Omental fat pad (tissue), 4 donors: ENCODE measurements around the gene UTP14A. TPM values are rescaled to one million over a fixed set of nuclear protein-coding genes. Genes with fewer than 3 reads are reported as not detected.
A peak's percentile ranks its signal among the peaks of the same experiment; 100 is the strongest.

Experiments
- ATAC-seq: fragments of 150-250 bp; one replicate; pipeline ENCODE4 v1.9.1; 2016; ENCODE audit warnings: mild to moderate bottlenecking, moderate library complexity; ENCODE audit not compliant: low FRiP score
- DNase-seq: peaks from one replicate; pipeline ENCODE4 v3.0.0-alpha.2; 2019; ENCODE audit warnings: low spot score
- CTCF ChIP-seq, 3 donors: fragments of 450-650 bp; IDR thresholded peaks; one replicate each; pipeline ENCODE4 v1.5.1; 2016 to 2017; ENCODE audit warnings: antibody characterized with exemption in 3 of 3, mild to moderate bottlenecking in 3 of 3, moderate library complexity in 2 of 3
- total RNA-seq, 4 donors: library from RNA; depleted of rRNA; stranded (reverse); fragments of >200 nt; gene quantifications; one replicate each; pipeline ENCODE4 v1.1.0, GENCODE V29; 2016

UTP14A gene
- total RNA-seq, 4 donors from 2014 or later = 12.5 to 31.6 (median 16.2) TPM

GRCh38 chrX:129958083-129958465 is 52.1 kb downstream of the UTP14A start:
- no peak for TF ChIP-seq CTCF (IDR thresholded peaks at IDR 0.05)
- DNase-seq = no peak
- no peak for ATAC-seq

- DNase-seq (no peak), ATAC-seq (no peak)
- no peak for TF ChIP-seq CTCF (IDR thresholded peaks at IDR 0.05)
Measured at GRCh38 chrX:129958814-129959492, 53.0 kb downstream of the UTP14A start.

DNA sequence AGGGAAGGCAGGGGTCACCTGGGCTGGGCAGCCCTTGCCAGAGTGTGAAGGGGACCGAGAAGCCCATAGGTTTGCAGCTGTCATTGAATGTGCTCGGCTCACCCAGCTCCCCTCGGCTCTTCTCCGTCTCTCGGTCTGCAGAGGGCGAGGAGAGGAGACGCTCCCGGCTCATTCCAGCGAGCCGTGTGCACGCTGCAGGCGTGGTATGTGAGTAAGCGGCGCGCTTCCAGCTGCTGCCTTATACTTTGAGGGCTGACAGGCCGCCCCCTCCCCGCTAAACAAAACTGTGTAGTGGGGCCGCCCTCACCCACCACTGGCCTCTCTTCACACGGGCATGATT is 53.5 kb downstream of the UTP14A start:
- DNase-seq (no peak), ATAC-seq (peak; percentile 52)
- TF ChIP-seq CTCF (IDR thresholded peaks at IDR 0.05) = no peak

DNA sequence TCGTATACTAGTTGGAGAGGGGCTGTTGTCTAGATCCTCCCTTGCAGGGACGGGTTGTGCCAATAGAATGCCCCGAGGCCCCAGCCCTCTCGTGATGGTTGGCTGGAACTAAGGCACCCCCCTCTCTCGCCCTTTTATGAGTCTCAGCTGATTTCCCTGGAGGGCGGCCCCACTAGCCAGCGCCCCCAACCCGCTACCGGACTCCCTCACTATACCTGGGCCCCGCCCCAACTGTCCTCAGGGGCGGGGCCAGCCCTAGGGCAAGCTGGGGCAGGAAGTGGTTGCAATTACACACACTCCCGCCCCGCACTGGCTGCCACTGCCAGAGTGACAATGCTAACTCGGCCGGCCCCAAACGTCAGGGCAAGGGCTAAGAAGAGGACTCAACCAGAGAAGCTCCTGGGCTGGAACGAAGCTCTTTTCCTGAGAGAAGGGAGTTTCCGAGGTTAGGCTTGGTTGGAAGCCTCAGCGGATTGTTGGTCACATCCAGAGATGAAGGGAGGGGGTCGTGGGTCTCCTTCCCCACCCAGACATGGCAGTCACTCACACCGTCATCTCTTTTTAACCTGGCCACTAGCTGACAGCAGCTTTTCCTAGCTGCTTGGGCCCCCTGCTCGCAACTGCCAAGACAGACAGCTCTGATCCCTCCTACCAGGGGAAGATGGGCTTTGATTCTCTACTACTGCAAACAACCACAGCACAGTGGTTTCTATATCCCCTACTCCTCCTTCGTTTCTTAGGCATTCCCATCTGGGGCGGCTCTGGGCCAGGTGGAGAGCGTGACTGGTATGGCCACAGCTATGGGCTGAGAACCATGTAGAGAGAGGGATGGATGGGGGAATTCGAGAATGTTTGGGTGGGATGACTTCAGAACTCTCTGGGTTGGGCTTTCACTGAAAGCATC is 55.5 kb downstream of the UTP14A start:
- ATAC-seq (peak; percentile 59), DNase-seq (no peak)
- TF ChIP-seq CTCF (IDR thresholded peaks at IDR 0.05) = no peak

DNA sequence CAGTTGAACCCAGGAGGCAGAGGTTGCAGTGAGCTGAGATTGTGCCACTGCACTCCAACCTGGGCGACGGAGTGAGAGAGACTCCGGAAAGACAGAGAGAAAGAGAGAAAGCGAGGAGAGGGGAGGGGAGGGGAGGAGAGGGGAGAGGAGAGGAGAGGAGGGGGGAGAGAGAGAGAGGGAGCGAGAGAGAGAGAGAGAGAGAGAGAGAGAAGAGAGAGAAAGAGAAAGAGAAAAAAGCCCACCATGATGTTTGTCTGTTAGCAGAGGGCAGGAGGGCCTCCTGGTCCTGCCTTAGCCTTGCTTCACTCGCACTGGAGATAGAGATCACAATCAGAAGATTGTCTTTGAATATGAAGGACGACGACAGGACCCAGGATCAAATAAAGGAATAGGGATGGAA is 57.8 kb downstream of the UTP14A start:
- ATAC-seq (no peak), DNase-seq (no peak)
- no peak for TF ChIP-seq CTCF (IDR thresholded peaks at IDR 0.05)

- DNase-seq (no peak), ATAC-seq (no peak)
- no peak for TF ChIP-seq CTCF (IDR thresholded peaks at IDR 0.05)
Measured at GRCh38 chrX:129965166-129965565, 59.2 kb downstream of the UTP14A start.

DNA sequence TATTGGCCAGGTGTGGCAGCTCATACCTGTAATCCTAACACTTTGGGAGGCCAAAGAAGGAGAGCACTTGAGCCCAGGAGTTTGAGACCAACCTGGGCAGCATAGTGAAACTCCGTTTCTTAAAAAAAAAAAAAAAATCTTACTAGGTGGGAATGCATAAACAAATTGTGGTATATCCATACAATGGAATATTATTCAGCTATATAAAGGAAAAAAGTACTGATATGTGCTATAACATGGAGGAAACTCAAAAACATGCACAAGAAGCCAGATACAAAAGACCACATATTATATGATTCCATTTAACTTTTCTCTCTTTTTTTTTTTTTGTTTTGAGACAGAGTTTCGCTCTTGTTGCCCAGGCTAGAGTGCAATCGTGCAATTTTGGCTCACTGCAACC is 63.0 kb downstream of the UTP14A start:
- ATAC-seq = no peak

More for the DNA sequence above, 63.0 kb downstream of the UTP14A start:
- TF ChIP-seq CTCF (IDR thresholded peaks at IDR 0.05) = no peak
- DNase-seq = no peak
